ENCODE measurements around the gene CD109. TPM values are rescaled to one million over a fixed set of nuclear protein-coding genes. Genes with fewer than 3 reads are reported as not detected.
"Not testable (repeated sequence)": the region's sequence is repeated elsewhere in the genome, so short reads cannot be mapped to it uniquely, and the experiment has no call there.

The CD109 gene
- total RNA-seq, 5 donors from 2014 or later (not counting 1 experiment from before 2014, with no cell fraction given), result 0.59 to 1.0 (median 0.68) TPM

DNA sequence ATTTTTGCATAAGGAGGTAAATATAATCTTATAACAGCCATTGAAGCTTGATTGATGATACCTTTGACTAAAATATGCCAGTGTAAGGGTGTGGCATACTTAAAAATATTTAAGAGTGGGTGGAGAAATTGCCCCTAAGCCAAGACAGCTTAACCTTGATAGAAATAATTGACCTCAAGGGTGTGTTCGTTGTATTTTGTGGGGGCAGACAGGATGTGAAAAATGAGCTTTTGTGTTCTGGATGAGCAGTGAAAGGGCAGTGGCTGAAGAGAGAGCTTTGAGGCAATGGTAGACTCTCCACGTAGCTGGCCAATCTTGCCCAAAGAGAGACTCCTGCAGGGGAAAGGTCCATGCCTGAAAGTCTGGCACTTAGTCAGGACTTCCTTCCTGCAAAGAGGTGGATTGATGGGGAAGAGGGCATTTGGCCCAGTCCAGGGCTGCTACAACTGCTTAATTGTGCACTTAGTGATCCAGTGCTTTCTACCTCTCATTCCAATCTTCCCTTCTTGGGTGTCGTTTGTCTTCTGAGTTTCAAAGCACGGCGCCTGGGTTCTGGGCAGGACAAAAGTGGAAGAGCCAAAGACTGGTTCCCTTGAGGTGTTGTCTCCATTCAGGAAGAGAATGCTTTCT, 15.6 kb upstream of the CD109 start:
- peaks cover 0 to 15% of the 10 kb centered on the region in 2 experiments for H3K27me3 ChIP-seq (replicated peaks in 1 of 2; ENCODE audit: control insufficient read depth in 2 of 2, extremely low read depth in 1 of 2, insufficient read depth in 2 of 2, low read length in 1 of 2)
- no peaks in the 10 kb centered on the region for H3K36me3 Mint-ChIP-seq
- CTCF ChIA-PET, result interaction anchor here (0.5 to 0.8 kb wide), 3 partner anchors 41 to 1528 kb away, joined by 3 to 5 read pairs (median 3); no protein-coding TSS in a partner anchor

GRCh38 chr6:73683574-73683973, 12.4 kb upstream of the CD109 start:
- H3K27ac Mint-ChIP-seq, result not testable (repeated sequence)
- no CpG with 5 or more reads among the region's 2 CpGs for WGBS (ENCODE audit: insufficient coverage)

More for the DNA sequence above, 15.6 kb upstream of the CD109 start:
- Mint-ChIP-seq H3K4me3 (no peak overlapping the region), H3K9me3 (peaks cover 5 to 13% (median 11%) of the 10 kb centered on the region in 3 donors), H3K4me1 (no peaks in the 10 kb centered on the region), H3K27ac (no peak overlapping the region), H3K27me3 (peaks cover 6 to 8% of the 10 kb centered on the region in 2 donors)
- DNase-seq (no peak), ATAC-seq (replicated peaks in 1 of 4) (no peak)
- H3K27ac ChIP-seq (ENCODE audit: low read length), result no peak overlapping the region
- H3K9me3 ChIP-seq, result no peaks in the 10 kb centered on the region
- POLR2A ChIA-PET, result interaction anchor here in 1 of 2 donors (0.6 kb wide), 1 partner anchor 258 kb away, joined by 3 read pairs; no protein-coding TSS in a partner anchor
- no peak overlapping the region for H3K4me3 ChIP-seq (ENCODE audit: control insufficient read depth in 1 of 2, extremely low read depth in 1 of 2, low read length in 1 of 2)
- H3K4me1 ChIP-seq (ENCODE audit: control insufficient read depth in 1 of 2, extremely low read depth in 1 of 2, insufficient read depth in 2 of 2, low read length in 2 of 2), result no peaks in the 10 kb centered on the region
- H3K36me3 ChIP-seq (ENCODE audit: control insufficient read depth in 2 of 2, extremely low read depth in 1 of 2, insufficient read depth in 1 of 2, low read length in 1 of 2), result no peaks in the 10 kb centered on the region
- 57% methylated on average over 4 of the region's 5 CpGs for whole genome bisulfite sequencing (ENCODE audit: insufficient coverage)

GRCh38 chr6:73688351-73688750, 7.7 kb upstream of the CD109 start:
- Mint-ChIP-seq H3K4me3 (no peak overlapping the region), H3K27me3 (peaks cover 24 to 32% of the 10 kb centered on the region in 2 donors)
- H3K4me1 ChIP-seq (ENCODE audit: control insufficient read depth in 1 of 2, extremely low read depth in 1 of 2, insufficient read depth in 2 of 2, low read length in 2 of 2), result no peaks in the 10 kb centered on the region

More at GRCh38 chr6:73683574-73683973, 12.4 kb upstream of the CD109 start:
- DNase-seq; H3K36me3 ChIP-seq (ENCODE audit: control insufficient read depth in 2 of 2, extremely low read depth in 1 of 2, insufficient read depth in 1 of 2, low read length in 1 of 2); H3K36me3 Mint-ChIP-seq; H3K4me1 ChIP-seq (ENCODE audit: control insufficient read depth in 1 of 2, extremely low read depth in 1 of 2, insufficient read depth in 2 of 2, low read length in 2 of 2); H3K4me3 ChIP-seq (ENCODE audit: control insufficient read depth in 1 of 2, extremely low read depth in 1 of 2, low read length in 1 of 2); POLR2A ChIA-PET; H3K27ac ChIP-seq (ENCODE audit: low read length); H3K4me1 Mint-ChIP-seq; ATAC-seq (replicated peaks in 1 of 4); H3K4me3 Mint-ChIP-seq; CTCF ChIA-PET; H3K9me3 ChIP-seq: not testable (repeated sequence)
- H3K9me3 Mint-ChIP-seq, result peaks cover 5 to 13% (median 11%) of the 10 kb centered on the region in 3 donors
- H3K27me3 Mint-ChIP-seq, result peaks cover 18% of the 10 kb centered on the region in 2 donors
- H3K27me3 ChIP-seq (replicated peaks in 1 of 2; ENCODE audit: control insufficient read depth in 2 of 2, extremely low read depth in 1 of 2, insufficient read depth in 2 of 2, low read length in 1 of 2), result peaks cover 0 to 12% of the 10 kb centered on the region in 2 experiments

GRCh38 chr6:73690056-73690455, 5.9 kb upstream of the CD109 start:
- H3K4me3 Mint-ChIP-seq, result no peak overlapping the region
- no peak for DNase-seq
- CTCF ChIA-PET, result no interaction called here

More at GRCh38 chr6:73688351-73688750, 7.7 kb upstream of the CD109 start:
- Histone ChIP-seq H3K27me3 (replicated peaks in 1 of 2; ENCODE audit: control insufficient read depth in 2 of 2, extremely low read depth in 1 of 2, insufficient read depth in 2 of 2, low read length in 1 of 2) (peaks cover 0 to 2% of the 10 kb centered on the region in 2 experiments), H3K27ac (ENCODE audit: low read length) (no peak overlapping the region), H3K9me3 (no peaks in the 10 kb centered on the region), H3K36me3 (ENCODE audit: control insufficient read depth in 2 of 2, extremely low read depth in 1 of 2, insufficient read depth in 1 of 2, low read length in 1 of 2) (no peaks in the 10 kb centered on the region), H3K4me3 (ENCODE audit: control insufficient read depth in 1 of 2, extremely low read depth in 1 of 2, low read length in 1 of 2) (no peak overlapping the region)
- CTCF ChIA-PET, result interaction anchor here in 1 of 2 donors (0.7 kb wide), 1 partner anchor 10 kb away, joined by 5 read pairs; no protein-coding TSS in a partner anchor
- Mint-ChIP-seq H3K36me3 (no peaks in the 10 kb centered on the region), H3K27ac (no peak overlapping the region), H3K4me1 (no peaks in the 10 kb centered on the region), H3K9me3 (peaks cover 3 to 7% (median 6%) of the 10 kb centered on the region in 3 donors)
- POLR2A ChIA-PET, result no interaction called here
- DNase-seq, result no peak
- no peak for ATAC-seq (replicated peaks in 1 of 4)
- no CpG with 5 or more reads among the region's 1 CpG for WGBS (ENCODE audit: insufficient coverage)

DNA sequence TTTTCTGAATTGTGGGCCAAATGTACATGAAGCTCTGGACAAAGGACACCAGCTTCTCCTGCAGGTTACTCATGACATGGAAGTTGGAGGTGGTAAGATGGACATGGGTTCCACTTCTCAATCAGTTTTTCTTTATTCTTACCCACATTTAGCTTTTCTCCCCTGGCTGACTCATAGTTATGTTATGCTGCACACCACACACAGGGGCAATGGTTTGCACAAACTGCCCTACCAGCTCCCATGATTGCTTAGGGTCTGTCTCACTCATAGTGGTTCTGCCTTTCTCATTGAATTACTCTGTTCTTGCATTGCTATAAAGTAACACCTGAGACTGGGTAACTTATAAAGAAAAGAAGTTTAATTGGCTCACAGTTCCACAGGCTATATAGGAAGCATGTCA, 4.5 kb upstream of the CD109 start:
- Mint-ChIP-seq H3K4me3 (no peak overlapping the region), H3K4me1 (peaks cover 12 to 13% (median 13%) of the 10 kb centered on the region in 3 donors), H3K9me3 (no peaks in the 10 kb centered on the region), H3K36me3 (no peaks in the 10 kb centered on the region), H3K27me3 (peaks cover 22 to 35% of the 10 kb centered on the region in 2 donors), H3K27ac (no peak overlapping the region)
- no peak for ATAC-seq (replicated peaks in 1 of 4)
- Histone ChIP-seq H3K27ac (ENCODE audit: low read length) (no peak overlapping the region), H3K27me3 (replicated peaks in 1 of 2; ENCODE audit: control insufficient read depth in 2 of 2, extremely low read depth in 1 of 2, insufficient read depth in 2 of 2, low read length in 1 of 2) (peaks cover 0 to 5% of the 10 kb centered on the region in 2 experiments), H3K9me3 (no peaks in the 10 kb centered on the region), H3K4me1 (ENCODE audit: control insufficient read depth in 1 of 2, extremely low read depth in 1 of 2, insufficient read depth in 2 of 2, low read length in 2 of 2) (peaks cover 0 to 8% of the 10 kb centered on the region in 2 experiments), H3K36me3 (ENCODE audit: control insufficient read depth in 2 of 2, extremely low read depth in 1 of 2, insufficient read depth in 1 of 2, low read length in 1 of 2) (no peaks in the 10 kb centered on the region), H3K4me3 (ENCODE audit: control insufficient read depth in 1 of 2, extremely low read depth in 1 of 2, low read length in 1 of 2) (no peak overlapping the region)
- CTCF ChIA-PET, result interaction anchor here in 1 of 2 donors (1.0 kb wide), 1 partner anchor 41 kb away, joined by 3 read pairs; no protein-coding TSS in a partner anchor
- POLR2A ChIA-PET, result interaction anchor here in 1 of 2 donors (0.7 kb wide), 1 partner anchor 203 kb away, joined by 4 read pairs; no protein-coding TSS in a partner anchor
- DNase-seq, result no peak

More at GRCh38 chr6:73690056-73690455, 5.9 kb upstream of the CD109 start:
- ATAC-seq (replicated peaks in 1 of 4), result no peak
- no CpG with 5 or more reads among the region's 5 CpGs for WGBS (ENCODE audit: insufficient coverage)
- H3K4me1 ChIP-seq (ENCODE audit: control insufficient read depth in 1 of 2, extremely low read depth in 1 of 2, insufficient read depth in 2 of 2, low read length in 2 of 2), result no peaks in the 10 kb centered on the region
- no peaks in the 10 kb centered on the region for H3K36me3 ChIP-seq (ENCODE audit: control insufficient read depth in 2 of 2, extremely low read depth in 1 of 2, insufficient read depth in 1 of 2, low read length in 1 of 2)
- H3K27me3 Mint-ChIP-seq, result peaks cover 26 to 39% of the 10 kb centered on the region in 2 donors
- POLR2A ChIA-PET, result no interaction called here
- no peak overlapping the region for H3K4me3 ChIP-seq (ENCODE audit: control insufficient read depth in 1 of 2, extremely low read depth in 1 of 2, low read length in 1 of 2)
- H3K27me3 ChIP-seq (replicated peaks in 1 of 2; ENCODE audit: control insufficient read depth in 2 of 2, extremely low read depth in 1 of 2, insufficient read depth in 2 of 2, low read length in 1 of 2), result no peaks in the 10 kb centered on the region
- peaks cover 1 to 2% (median 2%) of the 10 kb centered on the region in 3 donors for H3K4me1 Mint-ChIP-seq
- H3K36me3 Mint-ChIP-seq, result no peaks in the 10 kb centered on the region
- H3K9me3 Mint-ChIP-seq, result no peaks in the 10 kb centered on the region
- H3K27ac ChIP-seq (ENCODE audit: low read length), result no peak overlapping the region
- no peaks in the 10 kb centered on the region for H3K9me3 ChIP-seq
- H3K27ac Mint-ChIP-seq, result no peak overlapping the region

GRCh38 chr6:73694711-73695411, 1.1 kb upstream of the CD109 start:
- H3K27me3 Mint-ChIP-seq, result peaks cover 23 to 48% of the 10 kb centered on the region in 2 donors
- 82% methylated on average over 1 of the region's 5 CpGs for WGBS (ENCODE audit: insufficient coverage)
- peaks cover 5 to 10% of the 10 kb centered on the region in 2 experiments for H3K4me1 ChIP-seq (ENCODE audit: control insufficient read depth in 1 of 2, extremely low read depth in 1 of 2, insufficient read depth in 2 of 2, low read length in 2 of 2)
- no peak for ATAC-seq (replicated peaks in 1 of 4)
- no peak overlapping the region for H3K4me3 ChIP-seq (ENCODE audit: control insufficient read depth in 1 of 2, extremely low read depth in 1 of 2, low read length in 1 of 2)
- ChIA-PET POLR2A (interaction anchor here in 1 of 2 donors (0.6 kb wide), 1 partner anchor 42 kb away, joined by 4 read pairs; no protein-coding TSS in a partner anchor), CTCF (no interaction called here)
- H3K27ac Mint-ChIP-seq, result no peak overlapping the region
- H3K9me3 ChIP-seq, result no peaks in the 10 kb centered on the region
- H3K9me3 Mint-ChIP-seq, result no peaks in the 10 kb centered on the region
- H3K27ac ChIP-seq (ENCODE audit: low read length), result no peak overlapping the region
- H3K4me1 Mint-ChIP-seq, result peaks cover 23 to 29% (median 26%) of the 10 kb centered on the region in 3 donors
- H3K36me3 Mint-ChIP-seq, result no peaks in the 10 kb centered on the region
- peaks cover 0 to 5% of the 10 kb centered on the region in 2 experiments for H3K27me3 ChIP-seq (replicated peaks in 1 of 2; ENCODE audit: control insufficient read depth in 2 of 2, extremely low read depth in 1 of 2, insufficient read depth in 2 of 2, low read length in 1 of 2)
- no peaks in the 10 kb centered on the region for H3K36me3 ChIP-seq (ENCODE audit: control insufficient read depth in 2 of 2, extremely low read depth in 1 of 2, insufficient read depth in 1 of 2, low read length in 1 of 2)
- DNase-seq, result no peak
- H3K4me3 Mint-ChIP-seq, result peak overlapping the region; percentile 72 to 83 (median 80)
